ENCODE measurements around the gene B4GALT2. TPM values are rescaled to one million over a fixed set of nuclear protein-coding genes. Genes with fewer than 3 reads are reported as not detected.

The B4GALT2 gene
- total and polyA plus RNA-seq, 10 of the 15 experiments (the other 5 are each of a cell fraction or from before 2014, with no cell fraction given) = 0.98 to 61.0 (median 23.4) TPM

DNA sequence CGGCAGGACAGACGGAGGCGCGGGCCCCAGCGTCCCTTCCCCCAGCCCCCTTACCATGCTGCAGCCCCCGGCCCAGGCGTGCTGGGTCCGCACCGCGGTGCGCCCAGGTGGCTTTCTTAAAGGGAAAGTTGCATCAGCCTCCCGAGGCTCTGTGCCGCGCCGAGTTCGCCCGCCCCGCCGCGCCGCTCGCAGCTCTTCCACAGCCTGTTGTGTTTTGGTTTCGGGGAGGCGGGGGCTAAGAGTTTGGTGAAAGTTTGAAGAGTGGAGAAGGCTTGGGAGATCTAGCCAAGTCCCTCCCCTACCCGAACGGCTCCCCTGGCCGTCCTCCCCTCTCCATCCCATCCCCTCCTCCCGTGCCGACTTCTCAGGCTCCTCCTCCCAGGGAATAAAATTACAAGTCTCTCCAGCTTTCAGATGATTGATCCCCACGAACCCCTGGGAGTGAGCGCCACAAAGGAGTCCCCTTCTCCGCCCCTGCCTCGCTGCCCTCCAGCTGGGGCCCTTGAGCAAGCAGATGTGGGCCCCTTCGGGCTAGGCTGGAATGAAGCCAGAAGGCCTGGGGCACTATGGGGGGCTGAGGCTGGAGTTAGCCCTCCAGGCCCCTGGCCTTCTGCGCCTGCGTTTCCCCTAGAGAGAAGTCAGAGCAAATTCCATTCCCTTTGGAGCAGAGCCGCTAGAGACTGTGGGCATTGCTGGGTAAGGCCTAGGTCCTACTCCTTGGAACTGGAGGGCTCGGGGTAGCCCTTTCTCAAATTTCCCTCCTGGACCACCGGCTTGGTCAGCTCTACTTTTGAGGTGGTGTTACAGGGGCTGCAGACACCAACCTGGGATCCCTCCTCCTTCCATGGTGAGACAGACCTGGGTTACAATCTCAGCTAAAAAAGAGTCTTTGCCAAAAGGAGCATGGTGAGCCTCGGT lies 52.5 kb downstream of the B4GALT2 start, which contains the start of gene SLC6A9:
TSS of gene SLC6A9 (minus strand) at position 211 of the 918 bp plus-strand sequence. CDS start 7,185 bp downstream, outside the sequence.
- Histone ChIP-seq H3K36me3 (ENCODE audit: control insufficient read depth in 2 of 2, insufficient read depth in 2 of 2, low read length in 1 of 2) (no peaks in the 10 kb centered on the region), H3K4me3 (peak within 1 kb of the TSS; percentile 65), H4K20me1 (ENCODE audit: control insufficient read depth, insufficient read depth) (no peaks in the 10 kb centered on the region), H3K27ac (ENCODE audit: control insufficient read depth, insufficient read depth) (no peak within 1 kb of the TSS), H3K9ac (ENCODE audit: control insufficient read depth, insufficient read depth, low read length) (peak within 1 kb of the TSS; percentile 67), H3K4me2 (ENCODE audit: control insufficient read depth, insufficient read depth) (peak within 1 kb of the TSS; percentile 96), H2AFZ (ENCODE audit: control insufficient read depth, low read depth, low read length) (peak within 1 kb of the TSS; percentile 99), H3K79me2 (ENCODE audit: control insufficient read depth, insufficient read depth, low read length) (no peaks in the 10 kb centered on the region), H3K9me3 (replicated peaks; ENCODE audit: control insufficient read depth, insufficient read depth, low read length) (no peaks in the 10 kb centered on the region), H3K4me1 (ENCODE audit: control insufficient read depth, insufficient read depth, low read length) (peaks cover 6% of the 10 kb centered on the region), H3K27me3 (replicated peaks in 1 of 2; ENCODE audit: control insufficient read depth in 2 of 2, insufficient read depth in 2 of 2, low read length in 1 of 2) (no peaks in the 10 kb centered on the region)
- DNase-seq (ENCODE audit: low read depth, low spot score) (no peak), FAIRE-seq (no peak), ATAC-seq (peak; percentile 10)
- no TSS peak for BruUV-seq (replicated peaks)
- 33% methylated on average over 32 of the region's 40 CpGs for WGBS (ENCODE audit: insufficient coverage, insufficient replicate concordance, low lambda C conversion rate, missing lambda C conversion rate)
- RAD21 ChIA-PET (ENCODE audit: unreplicated experiment) = interaction anchor here (0.7 kb wide), 1 partner anchor 16 kb away, joined by 3 read pairs; no protein-coding TSS in a partner anchor
- TF ChIP-seq HDAC6 (IDR thresholded peaks at IDR 0.05; ENCODE audit: unreplicated experiment) (peak; percentile 1), TCF7 (IDR thresholded peaks at IDR 0.05; ENCODE audit: borderline replicate concordance) (no peak)
- SMC1A ChIA-PET (ENCODE audit: uncharacterized antibody, unreplicated experiment) = no interaction called here
- intact Hi-C loops (cut with micrococcal nuclease; ENCODE audit: unreplicated experiment) = loop anchor here (5.0 kb wide), 1 partner anchor 39 kb away; the partner anchor contains the start of gene CCDC24
- POLR2A ChIA-PET = interaction anchor here (0.6 to 1.1 kb wide), 2 partner anchors 39 to 178 kb away, joined by 3 to 5 read pairs; no protein-coding TSS in a partner anchor
- CTCF ChIA-PET = interaction anchor here (1.2 to 8.9 kb wide), 2 partner anchors 28 to 268 kb away, joined by 4 to 167 read pairs; no protein-coding TSS in a partner anchor
- in situ Hi-C loops (cut with MboI) = loop anchor here (10.0 kb wide), 1 partner anchor 267 kb away; no protein-coding TSS in a partner anchor

DNA sequence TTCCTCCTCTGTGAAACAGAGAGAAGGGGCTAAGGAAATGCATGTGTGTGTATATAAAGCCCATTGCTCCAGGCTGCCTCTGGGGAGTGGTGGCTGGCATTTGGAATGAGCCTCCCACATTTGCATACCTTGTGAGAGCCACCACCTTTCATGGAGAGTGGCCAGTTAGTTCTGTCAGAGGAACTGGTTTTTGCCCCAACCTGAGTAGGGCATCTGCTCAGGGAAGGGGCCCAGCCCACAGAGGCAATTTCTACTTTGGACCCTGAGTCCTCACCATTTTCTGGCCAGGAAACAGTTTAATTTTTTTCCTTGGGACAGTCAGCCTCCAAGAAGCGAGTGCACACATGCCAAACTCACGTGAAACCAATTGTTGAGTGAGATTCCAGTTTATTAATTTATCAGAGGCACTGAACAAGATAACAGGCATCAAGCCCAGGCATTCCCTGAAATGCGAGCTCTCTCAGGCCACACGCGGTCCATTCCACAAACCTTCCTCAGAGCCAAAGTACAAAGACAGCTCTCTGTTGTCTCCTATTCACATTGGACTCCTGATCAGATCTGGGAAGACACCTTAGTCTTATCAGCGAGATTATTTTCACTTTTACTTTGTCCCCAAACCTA lies 53.3 kb downstream of the B4GALT2 start:
- H3K9me3 ChIP-seq (replicated peaks; ENCODE audit: control insufficient read depth, insufficient read depth, low read length) = no peaks in the 10 kb centered on the region
- H3K4me1 ChIP-seq (ENCODE audit: control insufficient read depth, insufficient read depth, low read length) = peaks cover 6% of the 10 kb centered on the region
- ATAC-seq (no peak), DNase-seq (ENCODE audit: low read depth, low spot score) (no peak), FAIRE-seq (no peak)
- H3K9ac ChIP-seq (ENCODE audit: control insufficient read depth, insufficient read depth, low read length) = no peak overlapping the region
- RAD21 ChIA-PET (ENCODE audit: unreplicated experiment) = no interaction called here
- 87% methylated on average over 5 of the region's 6 CpGs for WGBS (ENCODE audit: insufficient coverage, insufficient replicate concordance, low lambda C conversion rate, missing lambda C conversion rate)
- H3K4me3 ChIP-seq = no peak overlapping the region
- no peak overlapping the region for H2AFZ ChIP-seq (ENCODE audit: control insufficient read depth, low read depth, low read length)
- H3K27me3 ChIP-seq (replicated peaks in 1 of 2; ENCODE audit: control insufficient read depth in 2 of 2, insufficient read depth in 2 of 2, low read length in 1 of 2) = no peaks in the 10 kb centered on the region
- no peaks in the 10 kb centered on the region for H3K36me3 ChIP-seq (ENCODE audit: control insufficient read depth in 2 of 2, insufficient read depth in 2 of 2, low read length in 1 of 2)
- POLR2A ChIA-PET = no interaction called here
- no peak overlapping the region for H3K27ac ChIP-seq (ENCODE audit: control insufficient read depth, insufficient read depth)
- intact Hi-C loops (cut with micrococcal nuclease; ENCODE audit: unreplicated experiment) (loop anchor here (5.0 kb wide), 1 partner anchor 40 kb away; the partner anchor contains the start of gene CCDC24), in situ Hi-C loops (cut with MboI) (loop anchor here (10.0 kb wide), 1 partner anchor 267 kb away; no protein-coding TSS in a partner anchor)
- SMC1A ChIA-PET (ENCODE audit: uncharacterized antibody, unreplicated experiment) = no interaction called here
- H3K79me2 ChIP-seq (ENCODE audit: control insufficient read depth, insufficient read depth, low read length) = no peaks in the 10 kb centered on the region
- H3K4me2 ChIP-seq (ENCODE audit: control insufficient read depth, insufficient read depth) = no peak overlapping the region
- H4K20me1 ChIP-seq (ENCODE audit: control insufficient read depth, insufficient read depth) = no peaks in the 10 kb centered on the region
- BruUV-seq (replicated peaks) = no TSS peak
- CTCF ChIA-PET = interaction anchor here (1.2 to 8.9 kb wide), 2 partner anchors 29 to 269 kb away, joined by 4 to 167 read pairs; no protein-coding TSS in a partner anchor
- TF ChIP-seq POLR2A (IDR thresholded peaks at IDR 0.05; ENCODE audit: low read depth, low read length) (no peak), PAX8 (IDR thresholded peaks at IDR 0.05) (no peak), NFYB (IDR thresholded peaks at IDR 0.05; ENCODE audit: insufficient read depth, low read depth, low read length) (no peak), CREB1 (IDR thresholded peaks at IDR 0.05; ENCODE audit: low read depth) (no peak), EZH2 (IDR thresholded peaks at IDR 0.05; ENCODE audit: borderline replicate concordance, control insufficient read depth, low read depth, low read length) (no peak), ZNF622 (IDR thresholded peaks at IDR 0.05) (no peak), EP300 (IDR thresholded peaks at IDR 0.05; ENCODE audit: borderline replicate concordance in 1 of 2, control insufficient read depth in 1 of 2, low read depth in 2 of 2, low read length in 2 of 2) (no peak), SMAD1 (IDR thresholded peaks at IDR 0.05; ENCODE audit: low read depth, partially characterized antibody) (no peak), SREBF2 (IDR thresholded peaks at IDR 0.05; ENCODE audit: low read length) (no peak), ETV6 (conservative IDR thresholded peaks at IDR 0.05 in 1 of 2, IDR thresholded peaks at IDR 0.05 in 1 of 2; ENCODE audit: borderline replicate concordance in 1 of 2, low read depth in 1 of 2) (no peak)
- TF ChIP-seq, protein P1, sequence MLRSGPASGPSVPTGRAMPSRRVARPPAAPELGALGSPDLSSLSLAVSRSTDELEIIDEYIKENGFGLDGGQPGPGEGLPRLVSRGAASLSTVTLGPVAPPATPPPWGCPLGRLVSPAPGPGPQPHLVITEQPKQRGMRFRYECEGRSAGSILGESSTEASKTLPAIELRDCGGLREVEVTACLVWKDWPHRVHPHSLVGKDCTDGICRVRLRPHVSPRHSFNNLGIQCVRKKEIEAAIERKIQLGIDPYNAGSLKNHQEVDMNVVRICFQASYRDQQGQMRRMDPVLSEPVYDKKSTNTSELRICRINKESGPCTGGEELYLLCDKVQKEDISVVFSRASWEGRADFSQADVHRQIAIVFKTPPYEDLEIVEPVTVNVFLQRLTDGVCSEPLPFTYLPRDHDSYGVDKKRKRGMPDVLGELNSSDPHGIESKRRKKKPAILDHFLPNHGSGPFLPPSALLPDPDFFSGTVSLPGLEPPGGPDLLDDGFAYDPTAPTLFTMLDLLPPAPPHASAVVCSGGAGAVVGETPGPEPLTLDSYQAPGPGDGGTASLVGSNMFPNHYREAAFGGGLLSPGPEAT (IDR thresholded peaks at IDR 0.05; ENCODE audit: low read depth) = no peak

Measured in GM12878 (cell line).